HEK293T (cell line): ENCODE results near the gene TLX1.

Source experiments
- BHLHE40 ChIP-seq: fragments of 450-650 bp; IDR thresholded peaks from 2 replicates; pipeline ENCODE4 v1.6.1; 2016; ENCODE audit warnings: mild to moderate bottlenecking, moderate library complexity, borderline replicate concordance
- CTBP1 ChIP-seq: fragments of 450-650 bp; IDR thresholded peaks from 2 replicates; pipeline ENCODE4 v1.6.1; 2016; ENCODE audit warnings: borderline replicate concordance
- ELF4 ChIP-seq: fragments of 450-650 bp; IDR thresholded peaks from 2 replicates; pipeline ENCODE4 v1.6.1; 2017; ENCODE audit warnings: antibody characterized with exemption
- HDGF ChIP-seq: fragments of 450-650 bp; IDR thresholded peaks from 2 replicates; pipeline ENCODE4 v1.6.1; 2017; ENCODE audit warnings: antibody characterized with exemption, borderline replicate concordance
- LEF1 ChIP-seq: fragments of 450-650 bp; IDR thresholded peaks from 2 replicates; pipeline ENCODE4 v1.6.1; 2017; ENCODE audit warnings: mild to moderate bottlenecking, borderline replicate concordance
- SUZ12 ChIP-seq: fragments of 450-650 bp; IDR thresholded peaks from 2 replicates; pipeline ENCODE4 v1.6.1; 2016; ENCODE audit warnings: mild to moderate bottlenecking
- TARDBP ChIP-seq: fragments of 450-650 bp; IDR thresholded peaks from 2 replicates; pipeline ENCODE4 v1.6.1; 2016
- TF ChIP-seq, protein P1 (sequence below): fragments of 450-650 bp; IDR thresholded peaks from 2 replicates; pipeline ENCODE4 v1.6.1; 2016

DNA sequence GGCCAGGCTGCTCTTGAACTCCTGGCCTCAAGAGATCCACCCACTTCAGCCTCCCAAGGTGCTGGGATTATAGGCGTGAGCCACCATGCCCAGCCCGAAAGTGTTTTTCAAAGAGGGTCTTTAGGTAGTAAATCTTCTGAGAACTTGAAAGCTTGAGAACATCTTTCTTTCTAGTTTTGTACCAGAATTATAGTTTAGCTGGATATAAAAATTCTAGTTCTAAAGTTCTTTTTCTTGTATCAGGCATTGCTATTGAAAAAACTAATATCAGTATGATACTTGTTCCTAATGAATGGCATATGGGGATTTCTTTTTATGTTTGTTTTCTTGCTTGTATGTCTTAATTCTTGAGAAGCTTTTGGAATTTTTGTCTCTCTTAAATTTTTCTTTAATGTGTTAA is 43.2 kb downstream of the TLX1 start:
- TF ChIP-seq ELF4 = no peak
- TF ChIP-seq TARDBP = no peak
- no peak for TF ChIP-seq CTBP1
- TF ChIP-seq BHLHE40 = no peak
- no peak for TF ChIP-seq HDGF
- no peak for TF ChIP-seq SUZ12
- TF ChIP-seq, protein P1, sequence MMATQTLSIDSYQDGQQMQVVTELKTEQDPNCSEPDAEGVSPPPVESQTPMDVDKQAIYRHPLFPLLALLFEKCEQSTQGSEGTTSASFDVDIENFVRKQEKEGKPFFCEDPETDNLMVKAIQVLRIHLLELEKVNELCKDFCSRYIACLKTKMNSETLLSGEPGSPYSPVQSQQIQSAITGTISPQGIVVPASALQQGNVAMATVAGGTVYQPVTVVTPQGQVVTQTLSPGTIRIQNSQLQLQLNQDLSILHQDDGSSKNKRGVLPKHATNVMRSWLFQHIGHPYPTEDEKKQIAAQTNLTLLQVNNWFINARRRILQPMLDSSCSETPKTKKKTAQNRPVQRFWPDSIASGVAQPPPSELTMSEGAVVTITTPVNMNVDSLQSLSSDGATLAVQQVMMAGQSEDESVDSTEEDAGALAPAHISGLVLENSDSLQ = no peak
- no peak for TF ChIP-seq LEF1
